Hepatocyte (in vitro differentiated cells): ENCODE measurements around the gene ATIC.

ENCODE experiments used
- CTCF ChIP-seq: fragments of 200-600 bp; sonication (generic); IDR thresholded peaks from 2 replicates; pipeline ENCODE4 v1.5.1; 2016; ENCODE audit warnings: antibody characterized with exemption, mild to moderate bottlenecking; ENCODE audit not compliant: poor library complexity
- EZH2 ChIP-seq: fragments of 200-600 bp; sonication (generic); IDR thresholded peaks from 2 replicates; pipeline ENCODE4 v1.6.1; 2016; ENCODE audit warnings: antibody characterized with exemption, mild to moderate bottlenecking, borderline replicate concordance
- EZH2phosphoT487 ChIP-seq: fragments of 200-600 bp; sonication (generic); IDR thresholded peaks from one replicate; pipeline ENCODE4 v1.6.1; 2018; ENCODE audit warnings: antibody characterized with exemption, mild to moderate bottlenecking, low read depth, moderate library complexity; ENCODE audit not compliant: unreplicated experiment, severe bottlenecking

DNA sequence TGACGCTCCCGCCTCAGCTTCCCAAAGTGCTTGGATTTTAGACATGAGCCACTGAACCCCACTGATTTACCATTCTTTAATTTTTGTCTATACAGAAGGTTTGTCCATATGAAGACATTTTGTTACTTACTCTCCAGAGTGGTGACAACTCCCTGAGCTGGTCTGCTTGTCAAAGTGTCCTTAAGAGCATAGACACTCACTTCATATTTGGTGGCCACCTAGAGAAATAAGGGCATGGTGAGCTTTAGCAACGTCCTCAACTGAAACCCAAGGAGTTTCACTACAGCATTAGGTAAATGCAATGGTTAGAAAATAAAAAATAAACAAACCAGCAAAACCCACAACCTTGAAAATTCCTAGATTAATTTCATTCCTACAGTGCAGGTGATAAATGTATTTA is 66.2 kb downstream of the ATIC start:
- TF ChIP-seq CTCF (no peak), EZH2 (no peak), EZH2phosphoT487 (no peak)
